ENCODE measurements around the gene TRIML1. TPM values are rescaled to one million over a fixed set of nuclear protein-coding genes. Genes with fewer than 3 reads are reported as not detected.

The TRIML1 gene
- total and polyA plus RNA-seq, 2 of the 8 experiments (the other 6 are each of a cell fraction or from before 2014, with no cell fraction given) = not detected

DNA sequence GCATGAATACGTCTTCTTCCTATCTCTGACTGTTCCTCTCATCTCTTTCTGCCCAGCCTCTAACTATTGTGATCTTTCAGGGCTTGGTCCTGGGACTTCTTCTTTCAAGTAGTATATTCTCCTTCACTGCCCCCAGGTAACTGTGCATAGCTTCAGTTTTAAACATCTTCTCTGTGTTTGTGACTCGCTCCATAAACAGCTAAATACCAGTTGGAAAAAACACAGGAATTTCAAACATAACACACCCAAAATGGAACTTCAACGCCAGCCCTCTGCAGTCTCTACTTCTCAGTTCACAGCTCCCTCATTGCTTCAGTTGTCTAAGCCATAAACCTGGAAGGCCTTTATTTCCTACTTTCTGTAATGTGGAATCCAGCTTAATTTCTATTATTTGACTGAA lies 46.4 kb upstream of the TRIML1 start:
- TF ChIP-seq CREB1 (IDR thresholded peaks at IDR 0.05) (no peak), POU5F1 (IDR thresholded peaks at IDR 0.05; ENCODE audit: low read depth, low read length) (no peak), EP300 (IDR thresholded peaks at IDR 0.05; ENCODE audit: borderline replicate concordance in 1 of 2, low read depth in 2 of 2, low read length in 2 of 2) (no peak), SAP30 (IDR thresholded peaks at IDR 0.05; ENCODE audit: insufficient read depth, insufficient replicate concordance, low read length) (no peak), CEBPB (IDR thresholded peaks at IDR 0.05; ENCODE audit: low read depth, low read length) (no peak)
- TF ChIP-seq, protein P1, sequence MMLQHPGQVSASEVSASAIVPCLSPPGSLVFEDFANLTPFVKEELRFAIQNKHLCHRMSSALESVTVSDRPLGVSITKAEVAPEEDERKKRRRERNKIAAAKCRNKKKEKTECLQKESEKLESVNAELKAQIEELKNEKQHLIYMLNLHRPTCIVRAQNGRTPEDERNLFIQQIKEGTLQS (IDR thresholded peaks at IDR 0.05; ENCODE audit: insufficient read depth, low read depth, low read length) = no peak
- H3K4me3 ChIP-seq (ENCODE audit: extremely low read depth in 1 of 4, insufficient read depth in 2 of 4, low read depth in 3 of 4, low read length in 4 of 4) = no peak overlapping the region
- no peak overlapping the region for H2AK5ac ChIP-seq (ENCODE audit: low read depth, low read length)
- no peak overlapping the region for H3K27ac ChIP-seq (ENCODE audit: low read depth, low read length)
- POLR2A ChIA-PET (ENCODE audit: partially characterized antibody) = interaction anchor here (2.0 to 5.9 kb wide), 3 partner anchors 9 to 95 kb away, joined by 5 to 47 read pairs (median 10); no protein-coding TSS in a partner anchor
- no peak overlapping the region for H3K4ac ChIP-seq (replicated peaks; ENCODE audit: insufficient read length, low read depth, low read length)
- FAIRE-seq (no peak), DNase-seq (ENCODE audit: low read depth in 1 of 2, low spot score in 2 of 2) (no peak)
- H2BK120ac ChIP-seq (replicated peaks; ENCODE audit: low read depth, low read length) = no peak overlapping the region
- no peak overlapping the region for H3K56ac ChIP-seq (replicated peaks; ENCODE audit: insufficient read length, low read depth, low read length)
- H4K5ac ChIP-seq (ENCODE audit: insufficient read length, low read depth, low read length) = no peak overlapping the region
- no peaks in the 10 kb centered on the region for H3K79me2 ChIP-seq (ENCODE audit: control insufficient read depth in 1 of 2, insufficient read depth in 2 of 2, low read length in 2 of 2)
- no peak overlapping the region for H4K8ac ChIP-seq (ENCODE audit: extremely low read depth, insufficient read depth, low read length)
- 79% methylated on average over 3 of the region's 3 CpGs; no CpG with 5 or more reads in 1 of the 2 experiments for WGBS, 2 experiments (ENCODE audit: extremely low coverage in 1 of 2, insufficient coverage in 1 of 2, insufficient read length in 1 of 2, insufficient replicate concordance in 2 of 2, low coverage in 1 of 2, low lambda C conversion rate in 2 of 2, missing lambda C conversion rate in 1 of 2)
- H3K36me3 ChIP-seq (ENCODE audit: control insufficient read depth in 2 of 4, insufficient read depth in 4 of 4, low read length in 3 of 4) = peaks cover 5 to 59% (median 28%) of the 10 kb centered on the region in 4 experiments; a peak in 7 of 8 replicates
- no peaks in the 10 kb centered on the region for H3K4me1 ChIP-seq (replicated peaks in 1 of 4; ENCODE audit: control insufficient read depth in 3 of 4, insufficient read depth in 4 of 4, low read length in 3 of 4)
- no peaks in the 10 kb centered on the region for H3K27me3 ChIP-seq (replicated peaks in 1 of 4; ENCODE audit: control insufficient read depth in 3 of 4, extremely low read depth in 1 of 4, insufficient read depth in 3 of 4, low read length in 3 of 4)
- peaks cover 0 to 1% of the 10 kb centered on the region in 2 experiments for H4K20me1 ChIP-seq (replicated peaks in 1 of 2; ENCODE audit: control insufficient read depth in 1 of 2, insufficient read depth in 2 of 2, low read length in 2 of 2)
- no peak overlapping the region for H2BK12ac ChIP-seq (ENCODE audit: low read depth, low read length)
- no peak overlapping the region for H4K91ac ChIP-seq (replicated peaks; ENCODE audit: insufficient read length, low read length)
- CTCF ChIA-PET (ENCODE audit: partially characterized antibody) = interaction anchor here (0.5 to 1.6 kb wide), 3 partner anchors 38 to 98 kb away, joined by 3 to 7 read pairs (median 3); no protein-coding TSS in a partner anchor
- H3K23ac ChIP-seq (ENCODE audit: insufficient read length) = no peak overlapping the region
- no peak overlapping the region for H3K4me2 ChIP-seq (ENCODE audit: insufficient read depth in 1 of 2, low read depth in 2 of 2, low read length in 2 of 2)
- H2AFZ ChIP-seq (ENCODE audit: low read length) = no peak overlapping the region
- H3K23me2 ChIP-seq (ENCODE audit: low read depth, low read length) = no peaks in the 10 kb centered on the region
- H3K79me1 ChIP-seq (ENCODE audit: low read depth, low read length) = no peaks in the 10 kb centered on the region; the same call in 1 of the 2 replicates
- no peak overlapping the region for H3K18ac ChIP-seq (ENCODE audit: extremely low read depth, low read length)
- no peak overlapping the region for H3K9ac ChIP-seq (replicated peaks in 1 of 4; ENCODE audit: extremely low read depth in 1 of 4, low read depth in 3 of 4, low read length in 3 of 4)
- H3K14ac ChIP-seq (ENCODE audit: insufficient read length) = no peak overlapping the region
- no peaks in the 10 kb centered on the region for H3K9me3 ChIP-seq (ENCODE audit: insufficient read depth in 2 of 2, low read depth in 1 of 2, low read length in 1 of 2)
- H2BK20ac ChIP-seq (ENCODE audit: low read length) = no peak overlapping the region
- no peak overlapping the region for H2BK5ac ChIP-seq (ENCODE audit: low read depth, low read length)
- no peak overlapping the region for H2BK15ac ChIP-seq (ENCODE audit: low read length)

Data from H1 (cell line).